Measurements from ENCODE around the gene OR11A1. TPM values are rescaled to one million over a fixed set of nuclear protein-coding genes. Genes with fewer than 3 reads are reported as not detected.

OR11A1 gene
- total RNA-seq, 1 experiment from 2014 or later = not detected

DNA sequence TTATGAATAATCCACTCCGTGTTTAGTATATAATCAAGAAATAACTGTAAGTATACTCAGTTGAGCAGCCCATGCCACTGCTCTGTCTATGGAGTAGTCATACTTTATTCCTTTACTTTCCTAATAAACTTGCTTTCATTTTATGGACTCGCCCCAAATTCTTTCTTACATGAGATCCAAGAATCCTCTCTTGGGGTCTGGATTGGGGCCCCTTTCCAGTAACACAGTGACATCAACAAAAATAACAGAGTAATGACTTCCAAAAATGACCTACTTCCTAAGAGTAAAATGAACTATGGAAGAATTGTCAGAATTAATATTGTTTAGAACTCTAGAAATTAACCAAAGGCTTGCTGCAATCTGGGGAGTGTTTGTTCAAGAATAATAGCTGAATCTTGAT is 8.9 kb upstream of the OR11A1 start:
- Histone ChIP-seq H3K79me2 (ENCODE audit: insufficient read depth, low read length) (no peaks in the 10 kb centered on the region), H3K9ac (ENCODE audit: extremely low read depth, insufficient read length, low read length) (no peak overlapping the region), H3K79me1 (ENCODE audit: insufficient read depth, low read depth, low read length, poor library complexity, severe bottlenecking) (no peaks in the 10 kb centered on the region), H2AK5ac (ENCODE audit: insufficient read length, low read length) (no peak overlapping the region), H3K4me2 (ENCODE audit: insufficient read depth, insufficient read length, low read length) (no peak overlapping the region), H3K18ac (ENCODE audit: insufficient read length, low read depth, low read length) (no peak overlapping the region), H3K23me2 (ENCODE audit: insufficient read length, low read depth, low read length, poor library complexity, severe bottlenecking) (no peaks in the 10 kb centered on the region), H4K5ac (ENCODE audit: insufficient read length, low read depth, low read length) (no peak overlapping the region), H2BK120ac (ENCODE audit: low read depth, low read length, poor library complexity, severe bottlenecking) (no peak overlapping the region), H4K91ac (ENCODE audit: insufficient read length, low read depth, low read length) (no peak overlapping the region), H2BK15ac (ENCODE audit: low read depth, low read length) (no peak overlapping the region), H2BK5ac (ENCODE audit: insufficient read length, low read length) (no peak overlapping the region), H3K27me3 (ENCODE audit: insufficient read depth, low read length) (no peaks in the 10 kb centered on the region), H3K27ac (ENCODE audit: insufficient read length, low read depth, low read length) (no peak overlapping the region), H3T11ph (ENCODE audit: low read length) (no peak overlapping the region), H2BK20ac (ENCODE audit: low read depth, low read length, poor library complexity, severe bottlenecking) (no peak overlapping the region), H4K20me1 (ENCODE audit: control insufficient read depth, insufficient read depth, insufficient read length) (no peaks in the 10 kb centered on the region), H3K4me1 (ENCODE audit: insufficient read depth, low read length) (0 out of 2 replicates have a peak, but pooled peaks cover 4% of the 10 kb centered on the region), H2BK12ac (ENCODE audit: insufficient read length, low read depth, low read length) (no peak overlapping the region), H3K56ac (ENCODE audit: insufficient read length, low read depth, low read length) (no peak overlapping the region), H2AFZ (ENCODE audit: low read length) (no peak overlapping the region), H3K4ac (ENCODE audit: low read depth, low read length) (no peak overlapping the region), H3K9me3 (ENCODE audit: control insufficient read depth, low read depth, low read length) (no peaks in the 10 kb centered on the region), H4K8ac (replicated peaks; ENCODE audit: insufficient read length, low read depth, low read length) (no peak overlapping the region), H3K14ac (ENCODE audit: insufficient read depth, low read length) (no peak overlapping the region), H3K23ac (ENCODE audit: insufficient read length, low read depth, low read length) (no peak overlapping the region)
- Mint-ChIP-seq H3K27ac (no peak overlapping the region), H3K4me3 (no peak overlapping the region), H3K36me3 (ENCODE audit: insufficient read depth in 1 of 3, low read depth in 3 of 3) (no peaks in the 10 kb centered on the region), H3K27me3 (ENCODE audit: low read depth) (no peaks in the 10 kb centered on the region; the same call in 1 of the 2 replicates), H3K4me1 (peaks cover 3% of the 10 kb centered on the region in 2 experiments; a peak in 3 of 4 replicates), H3K9me3 (peaks cover 0 to 2% of the 10 kb centered on the region in 2 experiments; a peak in 3 of 5 replicates)
- WGBS (ENCODE audit: extremely low coverage, insufficient read length, low lambda C conversion rate) = no CpG with 5 or more reads among the region's 2 CpGs
- TF ChIP-seq, protein P1, sequence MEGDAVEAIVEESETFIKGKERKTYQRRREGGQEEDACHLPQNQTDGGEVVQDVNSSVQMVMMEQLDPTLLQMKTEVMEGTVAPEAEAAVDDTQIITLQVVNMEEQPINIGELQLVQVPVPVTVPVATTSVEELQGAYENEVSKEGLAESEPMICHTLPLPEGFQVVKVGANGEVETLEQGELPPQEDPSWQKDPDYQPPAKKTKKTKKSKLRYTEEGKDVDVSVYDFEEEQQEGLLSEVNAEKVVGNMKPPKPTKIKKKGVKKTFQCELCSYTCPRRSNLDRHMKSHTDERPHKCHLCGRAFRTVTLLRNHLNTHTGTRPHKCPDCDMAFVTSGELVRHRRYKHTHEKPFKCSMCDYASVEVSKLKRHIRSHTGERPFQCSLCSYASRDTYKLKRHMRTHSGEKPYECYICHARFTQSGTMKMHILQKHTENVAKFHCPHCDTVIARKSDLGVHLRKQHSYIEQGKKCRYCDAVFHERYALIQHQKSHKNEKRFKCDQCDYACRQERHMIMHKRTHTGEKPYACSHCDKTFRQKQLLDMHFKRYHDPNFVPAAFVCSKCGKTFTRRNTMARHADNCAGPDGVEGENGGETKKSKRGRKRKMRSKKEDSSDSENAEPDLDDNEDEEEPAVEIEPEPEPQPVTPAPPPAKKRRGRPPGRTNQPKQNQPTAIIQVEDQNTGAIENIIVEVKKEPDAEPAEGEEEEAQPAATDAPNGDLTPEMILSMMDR (conservative IDR thresholded peaks at IDR 0.05) = no peak
- no peak for DNase-seq
